Amygdala (tissue), 56 donors: Measurements from ENCODE around the gene MEF2D.
A peak's percentile ranks its signal among the peaks of the same experiment; 100 is the strongest.

Experiments used
- DNase-seq, 56 donors: peaks; one replicate each; lab custom pipeline; 2025; lab: John Stamatoyannopoulos, UW

The MEF2D gene

DNA sequence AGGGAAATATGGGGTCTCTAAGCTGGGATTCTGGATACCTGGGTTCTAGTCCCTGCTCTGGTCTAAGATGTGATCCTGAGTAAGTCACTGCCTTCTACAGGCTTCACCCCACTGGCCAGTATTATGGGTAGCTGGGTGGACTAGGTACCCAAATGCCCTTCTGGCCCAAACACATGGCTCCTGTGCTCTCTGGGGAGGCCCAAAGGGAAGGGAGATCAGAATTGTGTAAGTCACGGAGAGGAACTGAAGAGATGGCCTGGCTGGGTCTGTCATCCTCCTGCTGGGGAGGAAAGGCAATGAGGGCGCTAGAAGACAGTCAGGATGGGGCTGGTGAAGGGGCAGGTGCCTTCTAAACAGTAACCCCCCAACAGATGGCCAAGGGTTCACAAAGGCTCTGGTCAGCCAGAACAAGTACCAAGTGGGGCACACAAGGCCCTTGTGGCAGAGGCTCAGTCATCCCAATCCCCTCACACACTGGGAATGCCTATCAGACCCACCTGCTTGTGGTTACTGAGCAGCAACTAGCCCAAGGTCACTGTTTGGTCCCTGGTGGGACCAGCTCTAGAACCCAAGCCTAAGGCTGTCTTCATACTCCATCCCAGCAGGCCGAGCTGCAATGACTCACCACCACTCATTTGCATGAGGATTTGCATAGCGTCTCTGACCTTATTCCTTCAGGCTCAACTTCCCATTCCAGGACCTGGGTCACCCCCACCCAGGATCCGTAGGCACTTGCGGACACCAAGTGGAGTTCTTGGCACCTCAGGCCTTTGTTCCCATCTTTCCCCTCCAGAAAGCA lies 9.2 kb downstream of the MEF2D start:
- no peak for DNase-seq

DNA sequence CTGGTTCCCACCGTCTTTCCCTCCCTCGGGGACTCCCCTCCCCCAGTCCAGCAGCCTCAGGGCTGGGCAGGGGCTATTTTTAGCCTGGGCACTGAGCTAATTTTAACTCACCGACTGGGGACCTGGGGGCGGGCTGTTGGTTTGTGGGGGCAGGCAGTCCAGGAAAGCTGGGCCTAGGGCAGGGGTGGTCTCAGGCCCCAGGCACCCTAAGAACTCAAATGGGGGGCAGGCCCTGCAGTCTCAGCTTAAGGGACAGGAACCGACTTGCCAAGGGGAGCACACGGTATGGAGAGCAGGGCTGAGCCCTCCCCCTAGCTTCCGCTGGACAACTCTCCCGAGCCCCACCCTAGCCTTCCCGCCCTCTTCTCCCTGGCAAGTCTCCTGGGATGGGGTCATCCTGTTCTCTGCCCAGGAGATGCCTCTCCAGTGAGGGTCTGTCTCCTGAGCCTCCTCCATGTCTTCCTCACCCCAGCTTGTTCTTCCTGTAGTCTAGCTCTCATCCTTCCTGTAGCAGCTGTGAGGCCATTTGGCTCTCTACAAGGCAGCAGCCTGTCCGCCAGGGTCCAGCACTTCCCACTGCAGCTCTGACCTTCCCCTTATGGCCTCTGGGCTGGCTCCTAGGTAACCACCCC lies 10.1 kb downstream of the MEF2D start:
- DNase-seq, result peak in 10 of 56 donors; percentile 14 to 54 (median 34)

DNA sequence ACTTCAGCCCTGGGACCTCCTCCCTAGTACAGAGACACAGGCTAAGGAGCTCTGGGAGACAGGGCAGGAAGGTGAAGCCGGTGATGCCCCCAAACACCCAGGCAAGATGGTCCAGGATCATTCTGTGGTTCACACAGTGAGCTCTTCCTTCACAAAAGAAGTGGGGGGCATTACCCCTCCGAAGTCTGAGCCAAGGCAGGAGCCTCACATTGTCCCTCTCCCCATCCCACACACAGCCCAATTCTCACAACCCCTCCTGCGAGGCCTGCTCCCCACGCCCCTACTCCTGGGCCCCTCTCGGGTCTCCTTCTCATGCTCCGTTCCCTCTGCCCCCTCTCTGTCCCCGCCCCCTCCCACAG lies 10.7 kb downstream of the MEF2D start:
- DNase-seq, result no peak

DNA sequence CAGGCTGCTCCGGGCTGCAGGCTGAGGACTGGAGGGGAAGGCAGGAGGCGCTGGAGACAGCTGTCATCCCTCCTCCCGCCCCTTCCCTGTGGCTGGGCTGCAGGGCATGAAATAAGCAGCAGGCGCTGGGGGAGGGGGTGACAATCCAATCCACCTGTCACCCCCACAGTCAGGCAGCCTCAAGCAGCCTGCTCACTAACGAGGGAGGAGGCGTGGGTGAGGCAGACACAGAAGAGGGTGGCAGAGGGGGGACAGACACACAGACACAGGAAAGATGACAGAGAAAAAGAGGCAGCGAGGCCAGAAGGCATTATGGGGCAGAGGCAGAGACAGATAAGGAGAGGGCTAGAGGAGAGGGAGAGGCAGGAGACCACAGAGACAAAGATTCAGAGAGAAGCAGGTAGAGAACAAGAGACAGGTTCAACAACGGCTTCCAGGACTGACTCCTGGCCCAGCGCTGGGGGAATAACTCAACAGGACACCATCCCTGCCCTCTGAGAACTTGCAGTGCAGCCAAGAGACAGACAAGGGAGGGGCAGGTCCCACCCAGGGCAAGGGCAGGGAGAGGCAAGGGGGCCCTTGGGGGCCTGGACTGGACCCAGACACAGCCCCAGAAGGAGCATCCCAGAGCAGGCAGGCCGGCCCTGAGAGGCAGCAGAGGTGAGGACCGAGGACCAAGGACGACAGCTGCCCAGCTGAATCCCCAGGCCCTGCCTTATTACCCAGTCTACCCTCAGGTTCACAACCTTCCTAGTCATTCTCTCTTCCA lies 11.2 kb downstream of the MEF2D start:
- DNase-seq, result peak in 44 of 56 donors; percentile 24 to 83 (median 53)

DNA sequence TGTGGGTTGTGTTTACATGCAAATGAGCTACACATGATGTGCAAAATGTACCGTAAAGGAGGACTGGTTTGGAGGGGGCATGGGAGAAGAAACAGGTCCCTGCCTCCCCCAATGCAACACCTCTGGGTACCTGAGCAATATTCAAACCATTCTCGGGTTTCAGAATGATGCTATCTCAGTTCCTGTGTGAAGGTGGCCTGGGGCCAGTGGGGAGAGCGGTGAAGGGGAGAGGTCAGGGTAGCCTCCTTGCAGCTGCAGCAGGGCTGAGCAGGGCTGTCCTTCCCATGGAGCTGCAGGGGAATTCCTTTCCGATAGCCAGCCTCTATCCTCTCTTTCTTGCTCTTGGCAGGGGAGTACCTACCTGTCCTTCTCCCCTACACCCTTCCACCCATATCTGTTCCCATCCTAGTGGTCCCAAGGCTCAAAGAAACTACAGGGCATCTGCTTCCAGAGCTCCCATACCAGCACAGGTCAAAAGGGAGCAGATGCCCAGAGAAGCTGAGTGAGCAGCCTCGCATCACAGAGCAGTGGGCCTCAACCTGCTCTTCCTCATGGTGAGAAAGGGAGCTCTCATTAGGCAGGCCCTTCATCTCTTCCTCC lies 11.9 kb downstream of the MEF2D start:
- no peak for DNase-seq

DNA sequence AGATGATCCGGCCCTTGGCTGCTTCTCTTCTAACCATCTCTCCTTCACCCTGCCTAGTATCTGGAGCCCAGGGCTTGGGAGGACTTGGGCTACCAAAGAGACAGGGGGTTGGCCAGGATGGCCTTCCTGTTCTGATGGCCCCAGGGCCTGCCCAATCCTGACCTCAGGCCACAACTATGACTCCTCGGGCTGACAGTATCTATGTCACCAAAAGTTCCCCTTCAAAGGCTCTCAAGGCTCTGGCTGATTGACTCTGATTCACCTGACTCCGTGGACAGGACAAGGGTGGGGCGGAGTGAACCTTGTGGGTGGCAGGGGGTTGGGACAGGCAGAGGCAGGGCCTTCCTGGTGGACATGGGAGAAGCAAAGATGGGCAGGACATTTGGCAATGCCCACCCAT lies 12.7 kb downstream of the MEF2D start:
- DNase-seq, result no peak

DNA sequence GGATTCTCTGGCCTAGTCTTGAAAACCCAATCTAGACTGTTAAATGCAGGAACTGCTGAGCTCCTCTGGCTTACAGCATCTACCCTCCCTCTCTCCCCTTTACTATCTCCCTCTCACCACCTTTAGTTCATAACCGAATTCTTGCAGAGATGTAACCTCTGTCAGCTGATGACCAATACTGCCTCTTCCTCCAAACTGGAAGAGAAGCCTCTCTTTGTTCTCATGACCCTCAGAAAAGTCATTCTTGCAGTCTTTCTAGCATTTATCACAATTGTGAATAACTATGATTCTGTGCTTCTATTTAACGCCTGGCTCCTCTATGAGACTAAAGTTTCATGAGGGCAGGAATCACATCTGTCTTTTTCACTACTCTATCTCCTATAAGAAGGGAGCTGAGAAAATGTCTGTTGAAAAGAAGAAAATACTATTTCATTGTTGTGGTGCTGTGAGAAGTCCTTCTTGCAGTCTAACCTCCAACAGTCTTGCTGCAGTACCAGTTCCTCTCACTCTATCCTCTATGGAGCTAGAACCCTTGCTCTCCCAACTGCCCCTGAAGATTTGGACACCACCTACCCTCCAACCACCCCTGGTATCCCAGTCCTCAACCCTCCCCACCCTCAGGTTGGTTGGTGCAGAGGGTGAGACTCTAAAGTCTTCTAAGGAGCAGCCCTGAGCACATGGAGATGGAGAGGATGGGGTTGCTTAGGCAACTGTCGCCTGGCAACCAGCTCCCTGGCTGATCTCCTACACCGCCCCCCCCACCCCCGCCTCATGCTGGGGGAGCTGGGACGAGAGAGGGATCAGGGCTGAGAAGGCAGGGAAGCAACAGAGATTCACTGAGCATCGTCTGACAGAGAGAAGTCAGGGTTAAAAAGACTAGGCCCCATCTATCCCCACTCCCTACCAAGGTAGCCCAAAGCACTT lies 13.9 kb downstream of the MEF2D start:
- DNase-seq, result peak in 39 of 56 donors; percentile 17 to 76 (median 51)

DNA sequence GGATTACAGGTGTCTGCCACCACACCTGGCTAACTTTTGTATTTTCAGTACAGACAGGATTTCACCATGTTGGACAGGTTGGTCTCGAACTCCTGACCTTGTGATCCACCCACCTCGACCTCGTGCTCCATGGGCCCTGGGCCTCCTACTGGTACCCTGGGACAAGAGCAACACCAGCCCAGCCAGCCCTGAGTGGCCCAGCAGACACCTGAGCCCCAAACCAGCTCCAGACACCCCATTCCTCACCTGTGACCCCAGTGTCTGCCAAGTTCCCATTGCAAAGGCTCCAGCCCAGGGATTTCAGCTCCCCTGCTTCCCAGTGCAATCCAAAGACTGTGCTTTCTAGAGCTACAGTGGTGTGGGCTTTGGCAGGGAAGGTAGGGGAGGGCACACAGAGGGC lies 14.6 kb downstream of the MEF2D start:
- DNase-seq, result no peak

DNA sequence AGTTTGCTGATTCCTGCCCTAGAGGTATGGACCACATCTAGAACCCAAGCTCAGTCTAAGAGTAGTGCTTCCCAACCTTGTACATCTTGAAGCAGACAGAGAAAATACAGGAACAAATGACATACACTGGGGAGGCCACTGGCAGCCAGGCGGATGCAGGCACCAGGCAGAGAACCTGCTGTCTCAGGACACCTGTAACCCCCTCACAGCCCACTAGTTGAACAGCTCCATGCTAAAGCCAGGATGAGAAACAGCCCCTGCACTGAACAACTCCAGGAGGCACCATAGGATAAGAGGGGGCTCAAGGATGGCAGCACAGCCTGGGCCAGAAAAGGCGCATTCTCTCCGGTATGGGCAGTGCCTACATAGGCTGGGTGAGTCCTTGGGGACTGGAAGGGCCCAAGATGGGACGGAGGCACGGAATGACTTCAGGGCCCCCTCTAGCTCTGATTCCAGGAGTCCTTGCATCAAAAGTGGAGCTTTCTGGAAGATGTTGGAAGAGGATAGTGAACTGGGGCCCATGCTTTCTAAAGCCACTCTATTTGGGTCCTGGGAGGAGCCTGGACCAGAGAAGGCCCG lies 16.0 kb downstream of the MEF2D start:
- DNase-seq, result no peak

DNA sequence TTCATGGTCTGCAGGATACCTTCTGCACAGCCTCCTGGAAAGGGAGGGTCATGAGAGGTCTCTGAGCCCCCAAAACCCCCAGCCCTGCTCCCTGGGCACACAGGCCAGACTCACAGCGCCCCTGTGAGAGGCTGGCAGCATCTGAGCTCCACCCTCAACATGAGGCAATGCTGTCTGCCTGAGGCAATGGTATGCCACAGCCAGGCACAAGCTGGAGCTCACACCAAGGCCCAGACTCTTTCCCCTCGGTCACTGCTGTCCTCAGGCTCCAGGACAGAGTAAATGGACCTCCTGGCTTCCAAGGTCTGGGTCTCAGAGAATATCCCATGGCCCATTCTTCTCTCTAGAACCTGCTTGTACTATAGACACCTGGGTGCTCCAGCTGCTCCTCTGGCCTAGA lies 17.2 kb downstream of the MEF2D start:
- no peak for DNase-seq

DNA sequence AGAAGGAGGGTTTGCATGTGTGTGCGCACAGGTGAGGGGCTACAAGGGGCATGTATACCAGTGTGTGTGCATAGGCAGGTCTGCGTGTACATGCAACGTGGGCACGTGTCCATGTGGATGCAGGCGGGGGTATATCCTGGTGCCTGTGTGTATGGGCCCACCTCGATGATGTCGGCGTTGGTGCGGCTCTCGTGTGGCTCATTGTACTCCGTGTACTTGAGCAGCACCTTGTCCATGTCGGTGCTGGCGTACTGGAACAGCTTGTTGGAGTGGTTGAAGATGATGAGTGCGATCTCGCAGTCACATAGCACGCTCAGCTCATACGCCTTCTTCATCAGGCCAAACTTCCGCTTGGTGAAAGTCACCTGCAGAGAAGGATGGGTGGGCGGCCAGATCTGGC lies 18.3 kb downstream of the MEF2D start:
- DNase-seq, result peak in 1 of 56 donors; percentile 16

DNA sequence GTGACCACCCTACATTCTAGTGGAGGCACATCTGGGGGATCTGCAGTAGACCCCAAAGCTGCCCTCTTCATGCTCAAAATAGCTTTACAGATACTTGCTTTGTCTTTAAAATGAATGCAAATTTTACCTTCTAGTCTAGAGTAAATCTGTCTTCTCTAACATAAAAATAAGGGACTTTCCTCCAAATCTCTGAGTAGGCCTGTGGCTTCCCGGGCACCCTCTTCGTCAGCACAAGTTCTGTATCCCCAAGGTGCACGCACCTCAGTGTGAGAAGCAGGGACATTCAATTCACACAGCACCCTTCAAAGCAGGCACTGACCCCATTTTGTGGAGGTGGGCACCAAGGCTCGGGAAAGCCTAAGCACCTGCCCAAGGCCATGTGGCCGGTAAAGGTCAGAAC lies 19.0 kb downstream of the MEF2D start:
- DNase-seq, result no peak

DNA sequence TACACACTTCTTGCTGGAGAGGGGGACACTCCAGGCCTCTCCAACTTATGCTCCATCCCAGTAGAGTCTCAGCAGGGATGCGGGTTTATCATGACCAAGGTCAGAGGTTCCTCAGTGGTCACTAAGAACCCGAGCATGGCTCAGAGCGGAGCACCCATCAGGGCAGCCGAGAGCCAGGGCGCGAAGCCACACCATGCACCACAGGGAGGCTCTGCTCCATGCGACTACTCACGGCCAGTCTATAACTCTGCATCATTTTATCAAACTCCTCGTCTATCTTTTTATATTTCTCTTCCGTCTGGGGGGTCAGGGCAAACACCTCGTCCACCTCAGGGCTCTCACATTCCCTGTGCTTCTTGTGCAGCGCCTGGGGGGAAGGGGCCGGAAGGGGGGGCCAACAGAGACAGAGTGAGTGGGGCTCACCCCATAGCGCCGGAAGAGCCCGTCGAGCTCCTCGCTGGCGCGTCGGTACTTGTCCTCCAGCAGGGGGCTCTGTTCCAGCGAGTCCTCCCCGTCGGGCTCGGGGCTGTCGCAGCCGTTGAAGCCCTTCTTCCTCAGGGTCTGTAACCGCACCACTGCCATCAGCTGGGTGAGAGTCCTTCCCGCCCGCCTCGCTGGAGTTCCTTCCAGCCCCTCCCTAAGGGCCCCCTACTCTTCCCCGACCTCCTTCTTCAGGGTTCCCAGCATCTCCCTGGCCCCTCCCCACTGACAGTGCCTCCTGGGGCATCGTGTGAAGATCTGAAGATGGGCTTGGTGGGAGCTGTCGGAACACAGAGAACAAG lies 20.0 kb downstream of the MEF2D start:
- peak in 28 of 56 donors; percentile 12 to 65 (median 32) for DNase-seq

DNA sequence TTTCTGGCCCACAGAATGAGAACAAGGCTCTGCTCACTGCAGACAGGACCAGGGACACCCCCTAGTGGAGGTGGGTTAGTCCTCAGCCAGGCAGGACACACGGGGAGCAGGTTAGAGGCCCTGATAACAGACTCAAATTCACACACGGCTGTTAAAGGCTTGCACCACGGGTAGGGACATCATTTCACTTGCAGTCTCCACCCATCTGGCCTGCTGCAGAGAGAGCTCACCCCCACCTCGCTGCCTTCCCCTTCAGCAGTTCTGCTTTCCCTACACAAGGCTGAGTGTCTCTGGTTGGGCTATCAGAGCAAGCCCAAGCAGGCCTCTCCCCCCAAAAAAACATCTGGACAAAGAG lies 20.6 kb downstream of the MEF2D start:
- no peak for DNase-seq

DNA sequence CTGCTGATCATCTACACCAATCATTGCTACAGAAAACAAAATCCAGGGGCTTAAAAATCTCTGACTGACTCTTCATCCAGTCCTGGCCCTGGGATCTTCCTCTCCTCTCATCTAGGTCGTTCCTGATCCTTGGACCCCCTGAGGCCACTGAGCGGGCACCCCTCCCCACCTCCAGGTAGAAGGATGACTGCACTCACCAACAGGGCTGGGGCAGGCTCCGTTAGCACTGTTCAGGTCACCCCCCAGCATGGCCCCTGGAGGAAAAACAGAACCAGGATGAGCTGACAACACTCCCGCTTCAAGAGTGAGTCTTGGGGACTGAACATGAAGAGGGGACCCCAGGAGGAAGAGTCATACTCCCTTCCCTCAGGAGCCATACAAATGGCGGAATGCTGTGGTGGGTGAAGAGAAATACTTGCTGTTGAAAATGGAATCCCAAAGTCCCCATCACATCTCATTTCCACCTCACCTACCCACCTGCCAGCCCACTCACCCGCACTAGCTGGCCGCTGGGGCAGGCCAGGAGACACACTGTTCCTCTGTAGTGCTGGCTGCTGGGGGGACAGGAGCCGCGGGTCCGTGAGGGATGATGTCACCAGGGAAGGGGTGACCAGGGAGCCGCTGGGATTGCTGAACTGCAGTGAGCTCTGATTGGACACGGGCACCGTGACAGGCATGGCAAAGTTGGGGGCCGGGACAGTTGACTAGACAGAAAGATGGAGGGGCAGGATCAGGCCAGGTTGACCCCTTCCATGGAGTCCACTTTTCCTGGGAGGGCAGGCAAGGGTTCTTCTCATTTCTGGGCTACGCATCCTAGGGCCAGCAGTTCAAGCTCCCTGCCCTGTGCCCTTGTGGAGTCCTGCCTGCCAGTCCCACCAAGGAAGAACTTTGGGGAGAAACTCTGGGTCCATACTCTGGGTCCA lies 21.2 kb downstream of the MEF2D start:
- DNase-seq, result no peak

DNA sequence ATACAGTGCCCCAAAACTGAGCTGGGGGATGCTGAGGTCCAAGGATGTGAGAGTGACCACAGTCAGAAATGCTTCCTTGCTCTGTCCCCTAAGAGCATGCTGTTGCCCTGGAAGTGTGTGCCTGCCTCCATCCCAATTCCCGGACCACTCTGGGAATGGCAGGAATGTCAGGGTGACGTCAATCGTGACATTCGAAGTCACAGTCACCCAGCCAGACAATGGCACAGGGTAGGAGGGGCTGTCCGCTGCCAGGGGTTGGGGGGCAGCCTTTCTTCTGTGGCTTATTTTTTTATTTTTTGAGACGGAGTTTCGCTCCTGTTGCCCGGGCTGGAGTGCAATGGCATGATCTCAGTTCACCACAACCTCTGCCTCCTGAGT lies 22.3 kb downstream of the MEF2D start:
- DNase-seq, result no peak

DNA sequence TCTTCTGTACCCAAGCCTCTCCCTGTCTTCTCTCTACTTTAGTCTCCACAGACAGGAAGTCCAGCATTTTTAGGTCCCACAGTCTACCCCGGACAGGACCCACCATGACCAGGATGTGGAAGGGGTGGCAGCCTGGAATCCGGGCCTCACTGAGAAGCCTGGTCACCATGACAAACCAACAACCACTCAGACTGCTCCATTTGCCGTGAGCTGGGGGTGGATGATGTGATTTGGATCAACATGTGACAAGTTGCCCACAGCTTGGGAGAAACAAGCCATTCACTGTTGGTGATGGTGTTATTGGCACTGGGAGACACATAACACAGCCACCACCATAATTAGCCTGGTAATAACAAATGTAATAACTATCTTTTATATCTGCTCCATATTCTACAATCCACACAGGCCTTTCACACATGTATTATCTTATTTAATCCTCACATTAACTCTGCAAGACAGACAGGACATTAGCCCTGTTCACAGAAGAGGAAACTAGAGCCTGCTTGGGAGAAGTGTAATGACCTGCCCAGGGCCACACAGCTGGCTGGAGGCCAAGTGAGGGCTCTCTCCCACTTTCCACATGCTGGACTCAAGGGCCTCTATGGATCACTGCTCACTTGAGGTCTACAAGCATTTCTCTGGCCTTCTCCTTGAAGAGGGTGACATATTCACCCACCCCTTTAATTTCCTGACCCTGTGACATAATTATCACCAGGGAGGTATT lies 22.9 kb downstream of the MEF2D start:
- DNase-seq, result peak in 25 of 56 donors; percentile 20 to 70 (median 38)
